Fibroblast of lung (primary cell): Measurements from ENCODE around the gene CBX6. TPM values are rescaled to one million over a fixed set of nuclear protein-coding genes. Genes with fewer than 3 reads are reported as not detected.

Experiments
- DNase-seq, 2 donors: peaks; one replicate each; pipeline versions ENCODE4 v3.0.0 to v3.0.0-alpha.2; 2010; ENCODE audit warnings: low read depth in 2 of 2
- H2AFZ ChIP-seq: 2 replicates; pipeline ENCODE4 v1.5.1; 2012; ENCODE audit warnings: low read length, control low read depth, inconsistent platforms
- H3K27ac ChIP-seq: 2 replicates; pipeline ENCODE4 v1.5.1; 2011; ENCODE audit warnings: low read length, control low read depth; ENCODE audit not compliant: insufficient read depth
- H3K27me3 ChIP-seq: 2 replicates; pipeline ENCODE4 v1.5.1; 2011; ENCODE audit warnings: mild to moderate bottlenecking, low read length; ENCODE audit not compliant: control insufficient read depth, insufficient read depth
- H3K36me3 ChIP-seq: 2 replicates; pipeline ENCODE4 v1.5.1; 2011; ENCODE audit warnings: low read length; ENCODE audit not compliant: control insufficient read depth, insufficient read depth
- H3K4me1 ChIP-seq: 2 replicates; pipeline ENCODE4 v1.5.1; 2011; ENCODE audit warnings: low read length; ENCODE audit not compliant: control insufficient read depth, insufficient read depth; ENCODE audit errors: extremely low read depth
- H3K4me2 ChIP-seq: 2 replicates; pipeline ENCODE4 v1.5.1; 2011; ENCODE audit warnings: low read length, control low read depth; ENCODE audit not compliant: insufficient read depth; ENCODE audit errors: extremely low read depth
- H3K4me3 ChIP-seq, 4 experiments: fragments of 200-600 bp in 1 of 4; sonication (generic) in 1 of 4; replicated peaks in 1 of 4; 2 replicates each; pipeline ENCODE4 v1.5.1; 2011 to 2016; ENCODE audit warnings: low read length in 4 of 4, low read depth in 3 of 4, mild to moderate bottlenecking in 3 of 4, control low read depth in 2 of 4, inconsistent platforms in 1 of 4, mixed read lengths in 1 of 4; ENCODE audit not compliant: insufficient read depth in 1 of 4; ENCODE audit errors: control extremely low read depth in 1 of 4
- H3K79me2 ChIP-seq: 2 replicates; pipeline ENCODE4 v1.5.1; 2012; ENCODE audit warnings: mild to moderate bottlenecking, low read length, inconsistent platforms; ENCODE audit not compliant: control insufficient read depth, insufficient read depth
- H3K9ac ChIP-seq: 2 replicates; pipeline ENCODE4 v1.5.1; 2011; ENCODE audit warnings: mild to moderate bottlenecking, low read length, control low read depth; ENCODE audit not compliant: insufficient read depth
- H3K9me3 ChIP-seq: 2 replicates; pipeline ENCODE4 v1.5.1; 2012; ENCODE audit warnings: low read depth, low read length; ENCODE audit not compliant: control insufficient read depth, insufficient read depth
- H4K20me1 ChIP-seq: 2 replicates; pipeline ENCODE4 v1.5.1; 2011; ENCODE audit warnings: low read length; ENCODE audit not compliant: control insufficient read depth, insufficient read depth; ENCODE audit errors: extremely low read depth
- CTCF ChIP-seq, 2 donors: IDR thresholded peaks in 1 of 2; conservative IDR thresholded peaks in 1 of 2; 1 replicate in 1 of 2; 2 replicates in 1 of 2; pipeline ENCODE4 v1.5.1; 2011 to 2012; ENCODE audit warnings: low read length in 2 of 2, control low read depth in 1 of 2, inconsistent platforms in 1 of 2, low read depth in 1 of 2, mild to moderate bottlenecking in 1 of 2
- EZH2 ChIP-seq: IDR thresholded peaks from 2 replicates; pipeline ENCODE4 v1.5.1; 2012; ENCODE audit warnings: low read length, control low read depth, mild to moderate bottlenecking; ENCODE audit errors: missing control alignments
- polyA plus RNA-seq, 2 donors: library from polyadenylated mRNA; depleted of rRNA in 1 of 2; stranded (reverse) in 1 of 2; unstranded in 1 of 2; fragments of >200 nt; gene quantifications; 2 replicates each; pipeline ENCODE4 v1.2.1, GENCODE V29; 2011 to 2012; ENCODE audit warnings: missing spikeins in 1 of 2
- total RNA-seq: library from RNA; depleted of rRNA; stranded (reverse); fragments of >200 nt; gene quantifications from 2 replicates; pipeline ENCODE4 v1.2.1, GENCODE V29; 2014

Gene CBX6
- total and polyA plus RNA-seq, 2 donors (not counting 1 experiment from before 2014, with no cell fraction given): 20.3 to 53.8 TPM

GRCh38 chr22:38881464-38881871 lies 9.5 kb upstream of the CBX6 start:
- peak overlapping the region in 2 of 4 experiments; percentile 23 to 29 for H3K4me3 ChIP-seq
- H2AFZ ChIP-seq: no peak overlapping the region
- no peaks in the 10 kb centered on the region for H3K27me3 ChIP-seq
- no peaks in the 10 kb centered on the region for H4K20me1 ChIP-seq
- no peaks in the 10 kb centered on the region for H3K79me2 ChIP-seq
- no peaks in the 10 kb centered on the region for H3K9me3 ChIP-seq
- DNase-seq: peak; percentile 55 to 97
- peak overlapping the region; percentile 46 for H3K4me2 ChIP-seq
- H3K4me1 ChIP-seq: peaks cover 12% of the 10 kb centered on the region
- H3K27ac ChIP-seq: no peak overlapping the region
- no peaks in the 10 kb centered on the region for H3K36me3 ChIP-seq
- no peak overlapping the region for H3K9ac ChIP-seq
- TF ChIP-seq EZH2 (no peak), CTCF (conservative IDR thresholded peaks at IDR 0.05 in 1 of 2, IDR thresholded peaks at IDR 0.05 in 1 of 2; ENCODE audit: low read depth in 1 of 2, low read length in 2 of 2) (no peak)

GRCh38 chr22:38879961-38880360 lies 7.9 kb upstream of the CBX6 start:
- no peak overlapping the region for H3K4me3 ChIP-seq
- H3K9me3 ChIP-seq: no peaks in the 10 kb centered on the region
- H3K36me3 ChIP-seq: no peaks in the 10 kb centered on the region
- no peak overlapping the region for H3K27ac ChIP-seq
- no peak overlapping the region for H3K4me2 ChIP-seq
- no peaks in the 10 kb centered on the region for H4K20me1 ChIP-seq
- TF ChIP-seq CTCF (conservative IDR thresholded peaks at IDR 0.05 in 1 of 2, IDR thresholded peaks at IDR 0.05 in 1 of 2; ENCODE audit: low read depth in 1 of 2, low read length in 2 of 2): no peak
- TF ChIP-seq EZH2: no peak
- no peak overlapping the region for H2AFZ ChIP-seq
- H3K9ac ChIP-seq: no peak overlapping the region
- H3K4me1 ChIP-seq: peaks cover 12% of the 10 kb centered on the region
- H3K79me2 ChIP-seq: no peaks in the 10 kb centered on the region
- no peak for DNase-seq
- H3K27me3 ChIP-seq: peaks cover 4% of the 10 kb centered on the region

GRCh38 chr22:38879108-38879729 lies 7.2 kb upstream of the CBX6 start:
- H3K4me1 ChIP-seq: peaks cover 12% of the 10 kb centered on the region
- DNase-seq: no peak
- H2AFZ ChIP-seq: no peak overlapping the region
- no peaks in the 10 kb centered on the region for H3K36me3 ChIP-seq
- H3K9ac ChIP-seq: no peak overlapping the region
- no peaks in the 10 kb centered on the region for H3K9me3 ChIP-seq
- H3K4me3 ChIP-seq: no peak overlapping the region
- H3K27me3 ChIP-seq: peaks cover 8% of the 10 kb centered on the region
- H3K27ac ChIP-seq: no peak overlapping the region
- TF ChIP-seq CTCF (conservative IDR thresholded peaks at IDR 0.05 in 1 of 2, IDR thresholded peaks at IDR 0.05 in 1 of 2; ENCODE audit: low read depth in 1 of 2, low read length in 2 of 2): no peak
- no peak for TF ChIP-seq EZH2
- H3K79me2 ChIP-seq: no peaks in the 10 kb centered on the region
- H4K20me1 ChIP-seq: no peaks in the 10 kb centered on the region
- H3K4me2 ChIP-seq: no peak overlapping the region
